ENCODE data around the gene C16orf90. TPM values are rescaled to one million over a fixed set of nuclear protein-coding genes. Genes with fewer than 3 reads are reported as not detected.
"Not testable (repeated sequence)": the region's sequence is repeated elsewhere in the genome, so short reads cannot be mapped to it uniquely, and the experiment has no call there.

C16orf90 gene
- total RNA-seq, 1 donor = not detected

GRCh38 chr16:3479654-3480216 lies 15.6 kb downstream of the C16orf90 start:
- H3K4me3 ChIP-seq (ENCODE audit: low read depth, low read length) = no peak overlapping the region
- TF ChIP-seq, protein P1, sequence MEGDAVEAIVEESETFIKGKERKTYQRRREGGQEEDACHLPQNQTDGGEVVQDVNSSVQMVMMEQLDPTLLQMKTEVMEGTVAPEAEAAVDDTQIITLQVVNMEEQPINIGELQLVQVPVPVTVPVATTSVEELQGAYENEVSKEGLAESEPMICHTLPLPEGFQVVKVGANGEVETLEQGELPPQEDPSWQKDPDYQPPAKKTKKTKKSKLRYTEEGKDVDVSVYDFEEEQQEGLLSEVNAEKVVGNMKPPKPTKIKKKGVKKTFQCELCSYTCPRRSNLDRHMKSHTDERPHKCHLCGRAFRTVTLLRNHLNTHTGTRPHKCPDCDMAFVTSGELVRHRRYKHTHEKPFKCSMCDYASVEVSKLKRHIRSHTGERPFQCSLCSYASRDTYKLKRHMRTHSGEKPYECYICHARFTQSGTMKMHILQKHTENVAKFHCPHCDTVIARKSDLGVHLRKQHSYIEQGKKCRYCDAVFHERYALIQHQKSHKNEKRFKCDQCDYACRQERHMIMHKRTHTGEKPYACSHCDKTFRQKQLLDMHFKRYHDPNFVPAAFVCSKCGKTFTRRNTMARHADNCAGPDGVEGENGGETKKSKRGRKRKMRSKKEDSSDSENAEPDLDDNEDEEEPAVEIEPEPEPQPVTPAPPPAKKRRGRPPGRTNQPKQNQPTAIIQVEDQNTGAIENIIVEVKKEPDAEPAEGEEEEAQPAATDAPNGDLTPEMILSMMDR (IDR thresholded peaks at IDR 0.05; ENCODE audit: insufficient read depth, low read depth, low read length) = no peak
- DNase-seq (ENCODE audit: low read depth) = no peak

- DNase-seq (ENCODE audit: low read depth) = no peak
- TF ChIP-seq, protein P1 (IDR thresholded peaks at IDR 0.05; ENCODE audit: insufficient read depth, low read depth, low read length) = no peak
- no peak overlapping the region for H3K4me3 ChIP-seq (ENCODE audit: low read depth, low read length)
Measured at GRCh38 chr16:3478242-3478925, 16.9 kb downstream of the C16orf90 start.

- no peak for DNase-seq (ENCODE audit: low read depth)
- no peak overlapping the region for H3K4me3 ChIP-seq (ENCODE audit: low read depth, low read length)
- TF ChIP-seq, protein P1 (IDR thresholded peaks at IDR 0.05; ENCODE audit: insufficient read depth, low read depth, low read length) = no peak
Measured at GRCh38 chr16:3476409-3476808, 18.9 kb downstream of the C16orf90 start.

DNA sequence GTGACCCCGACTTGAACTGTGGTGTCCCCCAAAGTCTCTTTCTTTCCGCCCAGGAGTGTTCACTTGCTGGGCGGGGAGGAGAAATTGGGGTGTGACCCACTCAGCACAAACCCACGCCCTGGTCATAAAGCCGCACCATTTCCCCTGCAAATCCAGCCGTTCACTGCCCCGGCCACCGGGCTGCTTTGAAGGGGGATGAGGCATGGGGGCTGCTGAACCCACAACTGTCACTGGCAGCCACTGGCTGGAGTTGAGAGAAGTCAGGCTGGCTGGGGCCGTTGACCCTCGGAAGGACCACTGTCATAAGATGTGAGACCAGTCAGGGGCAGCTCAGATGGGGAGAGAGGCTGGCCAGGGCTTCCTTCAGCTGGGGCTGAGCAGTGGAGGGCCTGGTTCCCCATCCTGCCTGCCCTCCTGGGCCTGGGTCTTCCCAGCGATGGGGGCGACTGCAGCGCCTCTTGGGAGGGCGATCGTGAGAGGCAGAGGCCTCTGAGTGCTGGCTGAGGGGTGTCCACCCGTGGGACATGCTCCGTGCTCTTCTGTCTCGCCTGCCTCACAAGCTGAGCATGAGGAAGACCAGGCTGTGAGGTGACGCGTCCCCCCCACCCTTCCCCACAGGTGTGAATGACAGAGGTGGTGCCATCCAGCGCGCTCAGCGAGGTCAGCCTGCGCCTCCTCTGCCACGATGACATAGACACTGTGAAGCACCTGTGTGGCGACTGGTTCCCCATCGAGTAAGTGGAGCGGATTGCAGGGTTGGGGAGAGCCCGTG lies 19.5 kb downstream of the C16orf90 start:
- no peak for DNase-seq (ENCODE audit: low read depth)
- TF ChIP-seq, protein P1 (IDR thresholded peaks at IDR 0.05; ENCODE audit: insufficient read depth, low read depth, low read length) = no peak
- H3K4me3 ChIP-seq (ENCODE audit: low read depth, low read length) = no peak overlapping the region

GRCh38 chr16:3474870-3475269 lies 20.4 kb downstream of the C16orf90 start:
- H3K4me3 ChIP-seq (ENCODE audit: low read depth, low read length); DNase-seq (ENCODE audit: low read depth): not testable (repeated sequence)

DNA sequence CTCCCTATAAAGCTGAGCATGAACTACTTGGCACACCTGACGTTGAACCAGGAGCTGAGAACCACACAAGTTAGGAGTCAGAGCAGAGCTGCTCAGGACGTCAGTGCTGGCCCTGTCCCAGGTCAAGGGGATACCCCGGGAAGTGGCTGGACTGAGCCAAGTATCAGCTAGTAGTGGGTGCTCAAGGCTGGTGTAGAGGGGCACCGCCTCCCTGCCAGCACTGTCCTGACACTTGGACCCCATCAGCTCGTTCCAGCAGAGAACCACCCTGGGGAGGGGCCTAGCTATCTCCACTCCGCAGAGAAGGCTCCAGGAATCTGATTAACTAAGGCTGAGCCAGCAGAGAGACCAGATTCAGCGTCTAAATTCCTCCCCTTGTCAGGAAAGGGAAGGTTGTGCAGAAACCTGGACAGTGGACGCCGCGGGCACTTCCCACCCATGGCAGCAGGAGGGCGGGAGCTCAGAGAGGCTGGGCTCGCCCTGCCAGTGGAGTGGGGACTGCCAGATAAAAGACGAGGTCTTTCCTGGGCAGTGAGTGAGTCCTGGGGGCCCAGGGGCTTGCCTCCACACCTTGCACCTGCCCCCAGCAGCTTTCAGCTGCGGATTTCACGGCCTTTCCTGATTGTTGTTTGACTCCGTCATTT lies 21.0 kb downstream of the C16orf90 start:
- H3K4me3 ChIP-seq (ENCODE audit: low read depth, low read length) = no peak overlapping the region
- DNase-seq (ENCODE audit: low read depth) = no peak
- TF ChIP-seq, protein P1 (IDR thresholded peaks at IDR 0.05; ENCODE audit: insufficient read depth, low read depth, low read length) = no peak

- DNase-seq (ENCODE audit: low read depth); H3K4me3 ChIP-seq (ENCODE audit: low read depth, low read length): not testable (repeated sequence)
Measured at GRCh38 chr16:3473596-3473943, 21.7 kb downstream of the C16orf90 start.

All from fibroblast of villous mesenchyme (primary cell).